Activated CD8-positive, alpha-beta memory T cell treated with anti-CD3 and anti-CD28 coated beads, Interleukin-2, amount 50 U/mL, for 4 hours (primary cell): ENCODE data around the gene SLC48A1.

Experiments
- DNase-seq: peaks from one replicate; pipeline ENCODE4 v3.0.0-alpha.2; 2020

SLC48A1 gene

DNA sequence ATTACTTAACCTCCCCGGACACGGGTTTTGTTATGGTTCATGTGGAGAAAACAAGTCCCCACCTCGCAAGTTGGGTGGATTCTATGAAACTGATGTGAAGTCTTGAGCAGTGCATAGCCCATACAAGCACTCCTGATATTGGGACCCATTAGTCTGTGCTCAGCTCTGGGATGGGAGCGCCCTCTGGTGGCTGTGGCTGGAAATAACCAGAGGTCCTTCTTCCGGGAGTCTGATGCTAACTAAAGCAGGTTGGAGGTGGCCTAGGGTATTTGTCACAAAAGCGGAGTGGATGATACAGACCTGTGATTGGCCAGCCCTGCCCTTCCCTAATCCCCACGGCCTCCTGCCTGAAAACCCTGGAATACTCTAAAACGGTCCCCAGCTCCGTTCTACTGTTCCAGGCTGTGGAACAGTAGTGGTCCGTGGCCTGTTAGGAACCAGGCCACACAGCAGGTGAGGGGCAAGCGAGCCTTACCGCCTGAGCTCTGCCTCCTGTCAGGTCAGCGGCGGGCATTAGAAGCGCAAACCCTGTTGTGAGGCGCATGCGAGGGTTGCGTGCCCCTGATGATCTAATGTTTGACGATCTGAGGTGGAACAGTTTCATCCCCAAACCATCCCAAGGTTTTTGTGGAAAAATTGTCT is 6.4 kb downstream of the SLC48A1 start:
- DNase-seq, result peak; percentile 95

DNA sequence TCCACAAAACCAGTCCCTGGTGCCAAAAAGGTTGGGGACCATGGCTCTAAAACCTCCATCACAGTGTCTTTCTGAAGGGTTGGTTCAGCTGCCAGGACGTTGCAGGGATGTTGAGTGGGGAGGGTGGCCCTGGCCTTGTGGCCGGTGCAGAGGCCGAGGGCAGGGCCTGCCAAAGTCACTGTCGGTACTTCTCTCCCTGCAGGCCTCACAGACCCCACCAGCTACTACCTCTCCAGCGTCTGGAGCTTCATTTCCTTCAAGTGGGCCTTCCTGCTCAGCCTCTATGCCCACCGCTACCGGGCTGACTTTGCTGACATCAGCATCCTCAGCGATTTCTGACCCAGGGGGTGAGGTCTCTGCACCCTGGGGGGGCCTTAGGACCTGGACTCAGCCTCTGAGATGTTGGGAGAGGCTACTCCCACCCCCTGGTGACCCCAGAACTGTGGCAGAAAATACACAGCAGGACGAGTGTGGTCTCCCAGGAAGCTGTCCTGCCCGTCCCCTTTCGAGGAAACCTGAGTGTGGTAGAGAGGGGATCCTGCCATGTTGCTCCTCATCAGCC is 7.0 kb downstream of the SLC48A1 start:
- no peak for DNase-seq

DNA sequence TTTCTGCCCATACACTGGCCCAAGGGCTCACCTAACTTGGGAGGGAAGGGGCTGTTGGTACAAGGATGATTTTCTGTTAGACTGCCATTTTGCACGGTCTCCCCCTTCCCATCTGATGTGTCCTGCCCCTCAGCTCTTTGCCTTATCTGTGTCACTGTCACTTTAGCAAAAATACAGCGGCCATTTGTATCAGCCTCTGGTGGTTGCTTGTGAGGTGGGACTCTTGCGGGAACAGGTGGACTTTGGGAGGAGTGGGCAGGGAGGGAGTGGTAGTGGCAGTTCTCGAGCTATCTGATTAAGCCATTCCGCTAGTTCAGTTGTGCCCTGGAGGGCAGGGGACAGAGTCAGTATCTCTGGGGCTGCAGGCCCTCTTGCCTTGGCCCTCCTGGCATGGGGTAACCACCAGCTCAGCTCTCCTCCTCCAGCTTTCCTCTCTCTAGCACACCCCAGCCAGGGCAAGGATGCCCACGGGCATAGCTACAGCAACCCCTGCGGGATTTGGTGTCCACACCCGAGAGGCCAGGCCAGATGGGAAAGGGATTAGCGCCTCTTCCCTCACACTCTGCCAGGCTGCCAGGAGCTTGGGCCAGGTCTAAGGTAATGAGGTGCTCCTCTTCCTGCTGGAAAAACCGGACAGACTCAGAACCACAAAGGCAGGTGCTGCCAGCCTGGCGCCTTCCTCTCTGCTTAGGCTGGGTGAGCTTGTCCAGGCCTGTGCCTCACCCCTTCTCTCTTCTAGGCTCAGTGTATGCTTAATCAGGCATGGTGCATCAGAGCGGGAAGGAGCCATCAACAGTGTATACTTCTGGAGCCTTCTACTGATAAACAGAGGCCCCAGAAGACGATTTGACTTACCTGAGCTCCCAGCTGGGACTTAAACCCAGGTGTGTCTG is 8.7 kb downstream of the SLC48A1 start:
- DNase-seq, result no peak

DNA sequence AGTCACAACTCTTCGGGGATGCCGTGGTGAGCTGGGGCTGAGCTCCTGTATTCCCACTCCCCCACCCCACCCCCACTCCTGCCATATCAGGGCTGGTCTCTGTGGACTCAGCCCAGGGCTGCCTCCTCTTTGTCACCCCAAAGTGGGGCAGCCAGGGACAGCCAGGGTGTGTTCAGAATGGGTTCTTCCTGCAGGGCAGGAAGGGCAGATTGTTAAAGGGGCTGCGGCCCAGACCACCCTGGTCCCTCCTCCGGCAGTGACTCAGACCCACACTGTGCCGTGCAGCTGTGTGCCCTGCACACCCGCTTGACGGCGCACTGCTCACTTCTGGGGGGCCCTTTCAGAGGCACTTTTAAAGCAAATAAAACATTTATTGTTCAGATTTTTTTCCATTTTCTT is 9.3 kb downstream of the SLC48A1 start:
- DNase-seq, result no peak

DNA sequence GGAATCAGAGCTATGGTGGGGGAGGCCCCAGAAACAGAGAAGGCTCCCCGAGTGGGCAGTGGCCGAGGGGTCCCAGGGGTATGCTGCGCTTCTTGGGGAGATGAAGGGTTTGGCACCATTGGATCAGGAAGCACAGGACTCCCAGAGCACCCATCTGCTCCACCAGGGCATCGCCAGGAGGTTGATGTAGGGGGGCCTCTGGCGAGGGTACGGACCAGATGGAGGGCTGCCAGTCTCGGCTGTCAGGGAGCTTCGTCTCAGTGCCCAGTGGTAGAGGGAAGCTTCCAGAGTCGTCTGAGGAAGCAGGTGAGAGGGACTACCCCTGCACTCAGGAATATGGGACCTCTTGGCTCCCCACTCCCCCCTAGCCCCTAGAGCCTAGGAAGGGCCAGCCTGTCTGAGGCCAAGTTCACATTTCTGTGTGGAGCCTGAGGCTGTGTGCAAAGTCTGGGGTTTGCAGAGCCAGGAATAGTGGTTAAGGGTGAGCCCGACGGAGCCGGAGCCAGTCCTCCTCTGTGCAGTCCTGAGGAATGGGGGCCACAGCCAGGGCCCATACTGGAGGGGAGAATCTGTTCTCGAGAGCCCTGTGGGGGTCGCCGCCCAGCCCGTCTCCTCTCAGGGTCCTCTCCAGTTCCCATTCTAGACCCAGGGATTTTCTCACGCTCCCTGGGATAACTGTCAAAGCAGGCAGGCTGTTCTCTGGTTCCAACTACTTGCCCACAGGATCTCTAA is 10.2 kb downstream of the SLC48A1 start:
- no peak for DNase-seq

DNA sequence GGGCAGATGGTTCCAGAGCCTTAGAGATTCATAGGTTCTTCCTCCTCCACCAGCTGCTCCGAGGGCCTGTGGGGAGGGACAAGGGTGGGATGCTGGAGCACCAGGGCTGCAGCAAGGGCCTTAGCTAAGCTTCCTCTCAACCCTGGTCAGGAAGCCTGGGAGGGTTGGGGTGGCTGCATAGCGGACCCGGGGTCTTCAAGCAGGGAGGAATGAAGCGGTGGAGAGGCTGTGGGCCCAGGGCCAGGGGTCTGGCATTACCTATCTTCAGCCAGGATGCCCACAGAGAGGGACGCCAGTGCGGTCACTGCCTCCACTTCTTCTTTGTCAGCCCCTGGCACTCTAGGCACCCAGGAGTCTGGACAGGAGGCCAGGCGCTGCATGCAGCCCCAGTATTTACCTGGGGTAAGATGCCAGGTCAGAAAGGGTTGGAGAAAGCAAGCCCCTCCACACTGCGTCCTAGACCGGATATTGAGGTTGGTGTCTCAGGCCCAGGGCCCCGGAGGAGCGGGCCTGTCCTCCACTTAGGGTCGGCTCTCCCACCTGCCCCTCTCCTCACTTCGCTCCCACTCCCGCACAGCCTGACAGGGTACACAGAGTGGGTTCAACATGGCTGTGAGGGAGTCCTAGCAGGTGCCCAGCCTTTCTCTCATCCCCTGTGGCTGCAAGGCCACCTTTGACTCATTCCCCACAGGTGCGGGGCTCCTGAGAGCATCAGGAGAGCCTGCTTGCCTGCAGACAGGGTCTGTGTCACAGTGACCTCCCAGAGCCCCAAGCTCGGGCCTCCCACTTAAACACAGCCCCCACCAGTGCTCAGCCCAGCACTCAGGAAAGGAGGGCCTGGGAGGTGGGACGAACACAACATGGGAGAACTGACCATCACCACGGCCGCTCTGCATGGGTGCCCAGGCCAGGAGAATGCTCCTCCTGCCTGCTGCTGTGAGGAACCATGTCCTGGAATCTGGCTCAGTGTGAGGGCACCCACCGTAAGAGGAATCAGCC is 11.1 kb downstream of the SLC48A1 start:
- no peak for DNase-seq

DNA sequence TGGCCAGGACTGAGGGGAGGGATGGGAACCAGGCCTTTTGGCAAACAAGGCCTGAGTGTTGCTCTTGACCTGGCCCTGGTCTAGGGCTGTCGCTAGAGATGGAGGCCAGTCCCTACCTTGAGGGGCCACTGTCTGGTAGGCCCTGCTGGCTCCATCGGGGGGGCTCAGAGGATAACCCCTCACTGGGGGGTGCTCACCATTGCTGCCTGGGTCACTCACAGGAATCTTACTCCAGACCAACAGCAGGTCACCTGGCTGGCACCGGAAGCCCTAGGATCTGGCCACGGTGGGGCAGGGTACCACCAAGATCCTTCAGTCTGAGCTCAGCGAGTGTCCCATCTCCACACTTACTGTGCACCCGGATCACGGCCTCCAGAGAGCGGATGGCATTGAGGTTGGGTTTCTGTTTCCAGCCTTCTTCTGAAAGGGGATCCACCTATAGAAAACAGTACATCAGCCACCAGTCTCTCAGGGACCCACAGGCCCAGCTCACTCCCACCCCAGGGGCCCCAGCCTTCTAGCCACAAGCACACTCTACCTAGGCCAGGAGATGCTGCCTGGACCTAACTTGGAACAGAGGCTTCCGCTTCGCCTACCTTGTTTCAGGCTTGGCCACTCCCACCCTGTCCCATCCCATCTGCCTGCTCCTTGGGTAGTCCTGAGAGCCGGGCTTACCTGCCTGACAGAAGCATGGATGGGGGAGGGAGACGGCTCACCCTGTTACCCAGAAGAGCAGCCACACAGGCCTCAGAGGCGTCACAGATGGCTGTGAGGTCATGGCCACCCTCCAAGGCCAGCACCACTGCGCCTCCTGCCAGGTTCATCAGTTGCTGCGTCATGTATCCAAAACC is 12.2 kb downstream of the SLC48A1 start:
- DNase-seq, result no peak

DNA sequence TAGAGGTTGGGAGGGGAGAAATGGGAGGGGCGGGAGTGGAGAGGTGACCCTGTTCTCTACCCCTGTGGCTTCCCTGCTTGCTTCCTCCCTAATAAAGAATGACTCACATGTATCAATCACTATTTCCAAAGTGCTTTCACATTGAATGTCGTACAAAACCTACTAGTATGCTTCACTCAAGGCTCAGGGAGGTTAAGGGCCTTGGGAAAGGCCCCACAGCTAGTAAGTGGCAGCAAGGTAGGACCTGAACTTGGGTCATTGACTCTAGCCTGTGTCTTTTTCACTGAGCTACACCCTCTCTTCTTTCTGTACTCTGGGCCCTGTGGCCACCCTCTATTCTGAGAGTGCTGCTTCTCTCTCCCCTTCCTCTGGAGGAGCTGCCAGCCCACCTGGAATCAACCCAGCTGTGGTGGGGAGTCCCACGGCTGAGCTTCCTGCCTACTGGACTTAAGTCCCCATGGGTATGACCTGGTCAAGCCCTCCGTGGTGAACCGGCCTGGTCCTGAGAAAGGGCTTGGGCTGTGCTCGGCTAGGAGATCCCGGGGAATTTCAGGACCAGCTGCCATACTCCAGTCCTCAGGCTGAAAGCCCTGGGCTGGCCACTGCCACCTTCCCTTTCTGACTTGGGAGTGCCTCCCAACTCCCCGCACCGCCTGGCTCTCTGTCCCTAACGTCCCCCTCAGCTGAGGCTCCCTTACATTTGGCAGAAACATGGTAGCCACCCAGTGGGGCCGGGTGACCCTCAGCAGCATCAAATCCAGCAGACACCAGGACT is 13.0 kb downstream of the SLC48A1 start:
- DNase-seq, result no peak

DNA sequence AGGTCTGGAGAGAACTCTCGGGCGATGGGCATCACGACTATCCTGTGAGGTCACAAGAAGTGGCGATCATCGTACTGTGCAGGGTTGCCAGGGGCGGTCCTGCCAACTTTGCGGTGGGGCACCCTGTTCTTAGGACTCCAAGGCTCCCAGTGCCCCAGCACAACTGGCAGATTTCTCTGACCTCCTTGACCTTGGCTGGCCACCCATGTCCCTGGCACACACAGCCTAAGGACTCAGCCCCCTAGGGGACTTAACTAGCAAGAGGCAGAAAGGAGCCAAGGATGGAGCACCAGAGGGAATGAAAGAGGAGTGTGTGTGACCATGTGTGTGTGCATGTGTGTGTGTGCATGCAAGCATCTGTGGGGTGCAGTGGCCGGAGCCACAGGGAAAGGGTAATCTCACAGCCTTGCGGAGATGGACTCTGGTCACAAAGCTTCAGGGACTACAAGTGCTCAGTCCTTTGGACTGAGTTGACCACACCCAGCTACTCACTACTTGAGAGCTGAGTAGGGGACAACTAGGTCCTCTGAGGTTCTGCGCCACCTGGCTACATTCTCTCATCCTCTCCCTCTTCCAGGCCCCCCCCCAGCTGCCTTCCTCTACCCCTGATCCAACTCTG is 13.7 kb downstream of the SLC48A1 start:
- no peak for DNase-seq

DNA sequence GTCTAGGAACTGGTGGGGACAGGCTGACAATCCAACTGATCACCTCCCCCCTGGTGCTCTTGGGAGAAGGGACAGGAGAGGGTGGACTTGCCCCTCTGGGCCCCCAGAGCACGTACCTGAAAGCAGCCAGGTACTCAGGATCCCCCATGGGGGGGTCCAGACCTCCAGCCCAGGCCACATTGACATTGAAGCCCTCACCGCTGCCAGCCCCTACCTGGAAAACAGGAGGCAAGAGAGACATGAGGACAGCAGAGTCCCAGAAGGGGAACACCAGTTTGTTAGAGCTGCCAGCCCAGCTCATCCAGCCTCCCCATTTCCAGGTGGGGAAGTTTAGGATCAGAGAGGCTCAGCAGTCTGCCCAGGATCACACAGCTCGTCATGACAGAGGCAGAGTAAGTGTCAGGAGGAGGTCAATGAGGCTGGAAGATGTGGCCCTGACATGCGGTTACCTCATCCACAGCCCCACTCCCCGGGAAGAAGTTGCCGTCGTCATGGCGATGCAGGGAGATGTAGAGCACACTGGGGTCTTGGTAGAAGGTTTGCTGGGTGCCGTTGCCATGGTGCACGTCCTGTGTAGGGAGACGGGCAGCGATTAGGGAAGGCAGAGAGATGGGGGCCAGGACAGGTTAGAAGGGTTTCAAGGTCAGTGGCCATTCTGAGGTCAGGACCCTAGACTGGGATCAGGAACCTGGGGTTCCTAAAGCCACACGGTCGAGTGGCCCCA is 14.7 kb downstream of the SLC48A1 start:
- no peak for DNase-seq

DNA sequence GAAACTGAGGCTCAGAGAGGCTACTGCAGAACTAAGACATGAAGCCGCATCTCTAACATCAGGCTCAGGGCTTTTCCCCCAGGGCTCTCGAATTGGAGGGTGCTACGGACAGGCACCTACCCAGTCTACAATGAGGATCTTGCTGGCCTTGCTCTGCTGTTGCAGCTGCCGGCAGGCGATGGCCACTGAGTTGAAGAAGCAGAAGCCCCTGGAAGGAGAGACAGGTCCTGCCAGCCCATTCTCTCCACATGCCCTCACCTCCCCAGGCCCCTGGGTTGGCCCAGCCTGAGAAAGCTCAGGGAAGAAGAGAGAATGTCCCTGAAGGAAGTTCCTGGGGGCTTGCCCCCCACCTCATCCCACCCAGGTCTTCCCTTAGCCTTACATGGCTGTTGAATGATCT is 16.1 kb downstream of the SLC48A1 start:
- DNase-seq, result no peak

DNA sequence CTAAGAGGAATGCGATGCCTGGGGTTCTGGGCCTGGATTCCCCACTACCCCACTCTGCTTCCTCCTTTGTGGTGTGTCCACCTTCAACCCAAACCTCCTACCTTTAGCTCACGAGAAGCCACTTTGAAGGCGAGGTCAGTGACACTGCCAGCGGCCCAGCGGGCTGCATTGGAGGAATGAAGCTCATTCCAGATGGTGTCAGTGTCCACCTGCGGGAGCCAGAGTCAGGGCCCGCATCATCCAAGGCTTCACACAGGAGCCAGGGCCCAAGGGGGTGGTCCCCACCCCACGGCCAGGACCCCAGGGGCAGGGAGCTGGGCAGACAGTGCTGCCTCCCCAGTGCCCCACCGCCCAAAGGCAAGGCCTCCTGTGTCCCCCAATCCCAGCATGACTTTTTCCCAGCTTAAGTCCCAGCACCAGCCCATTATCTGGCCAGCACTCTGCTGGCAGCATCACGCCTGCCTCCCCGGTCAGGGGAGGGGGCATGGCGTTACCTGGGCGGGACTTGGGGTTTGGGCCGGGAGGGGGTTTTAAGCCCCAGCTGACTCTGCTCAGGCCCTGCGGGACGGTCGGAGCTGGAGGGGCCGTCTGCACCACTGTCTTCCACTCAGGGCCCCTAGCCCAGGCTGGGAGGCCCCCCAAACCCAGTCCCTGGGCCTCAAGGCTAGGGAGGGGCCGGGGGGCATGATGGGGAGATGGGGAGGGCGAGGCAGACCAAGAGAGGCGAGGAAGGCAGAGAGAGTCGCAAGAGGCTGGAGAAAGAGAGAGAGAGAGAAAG is 16.9 kb downstream of the SLC48A1 start:
- DNase-seq, result no peak

DNA sequence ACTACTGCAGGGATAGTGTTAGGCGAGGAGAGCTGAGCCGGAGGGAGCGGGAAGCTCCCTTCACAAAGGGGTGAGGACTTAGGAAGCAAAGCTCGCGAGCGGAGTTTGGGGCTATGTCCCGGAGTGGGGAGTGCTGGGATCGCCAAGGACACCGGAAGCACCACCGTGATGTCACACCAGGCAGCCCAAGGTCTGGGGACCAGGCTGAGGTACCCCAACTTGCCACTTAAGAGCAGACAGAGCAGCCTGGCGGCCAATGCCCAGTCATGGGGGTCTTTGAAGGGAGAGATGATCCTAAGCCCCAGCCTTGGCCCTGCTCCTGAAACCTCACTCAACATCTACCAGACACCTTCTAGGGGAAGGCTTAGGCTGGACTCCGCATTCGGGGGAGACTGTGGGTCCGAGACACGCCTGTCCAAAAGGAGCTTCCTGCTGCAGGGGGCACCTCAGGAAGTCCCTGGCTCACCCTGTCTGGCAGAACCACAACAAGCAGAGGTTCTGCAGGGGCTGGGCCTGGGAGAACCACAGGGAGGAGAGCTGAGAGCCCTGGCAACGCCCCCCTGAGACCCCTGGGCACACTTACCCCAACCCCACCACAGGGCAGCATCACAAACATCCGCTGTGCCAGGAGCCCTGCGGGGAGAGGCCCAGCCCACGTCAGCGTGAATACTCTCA is 17.8 kb downstream of the SLC48A1 start:
- DNase-seq, result no peak

DNA sequence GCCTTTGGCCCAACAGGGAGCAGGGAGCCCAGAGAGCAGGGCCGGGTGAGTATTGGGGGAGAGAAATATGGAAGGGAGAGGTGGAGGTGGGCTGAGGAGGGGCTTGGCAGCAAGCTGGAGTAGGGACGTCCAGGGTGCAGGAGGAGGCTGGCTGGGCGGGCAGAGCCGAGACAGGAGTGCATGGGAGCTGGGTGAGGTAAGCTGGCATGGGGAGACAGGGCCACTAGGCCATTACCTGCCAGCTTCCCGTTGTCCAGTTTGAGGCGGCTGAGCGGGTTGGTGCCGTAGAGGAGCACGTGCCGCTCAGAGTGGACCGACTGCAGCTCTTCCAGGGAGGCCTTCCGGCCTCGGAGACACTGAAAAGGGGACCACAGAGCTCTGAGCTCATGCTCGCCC is 18.3 kb downstream of the SLC48A1 start:
- DNase-seq, result no peak

DNA sequence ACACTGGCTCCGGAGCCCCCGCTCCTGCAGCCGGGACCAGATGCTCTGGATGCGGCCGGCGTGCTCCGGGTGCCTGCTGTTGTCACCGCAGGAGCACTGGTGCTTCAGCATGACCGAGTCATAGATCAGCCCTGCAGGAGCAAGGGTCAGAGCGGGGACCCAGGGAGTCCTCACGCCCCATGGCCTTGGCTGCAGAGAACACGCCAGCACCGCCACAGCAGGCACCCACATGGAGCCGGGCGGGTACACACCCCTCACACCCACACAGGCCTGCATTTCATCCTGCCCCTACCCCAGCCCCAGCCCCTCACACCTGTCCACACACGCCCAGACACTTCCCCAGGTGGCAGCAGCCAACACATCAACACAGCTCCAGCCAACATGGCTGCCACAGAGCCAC is 18.8 kb downstream of the SLC48A1 start:
- DNase-seq, result no peak

DNA sequence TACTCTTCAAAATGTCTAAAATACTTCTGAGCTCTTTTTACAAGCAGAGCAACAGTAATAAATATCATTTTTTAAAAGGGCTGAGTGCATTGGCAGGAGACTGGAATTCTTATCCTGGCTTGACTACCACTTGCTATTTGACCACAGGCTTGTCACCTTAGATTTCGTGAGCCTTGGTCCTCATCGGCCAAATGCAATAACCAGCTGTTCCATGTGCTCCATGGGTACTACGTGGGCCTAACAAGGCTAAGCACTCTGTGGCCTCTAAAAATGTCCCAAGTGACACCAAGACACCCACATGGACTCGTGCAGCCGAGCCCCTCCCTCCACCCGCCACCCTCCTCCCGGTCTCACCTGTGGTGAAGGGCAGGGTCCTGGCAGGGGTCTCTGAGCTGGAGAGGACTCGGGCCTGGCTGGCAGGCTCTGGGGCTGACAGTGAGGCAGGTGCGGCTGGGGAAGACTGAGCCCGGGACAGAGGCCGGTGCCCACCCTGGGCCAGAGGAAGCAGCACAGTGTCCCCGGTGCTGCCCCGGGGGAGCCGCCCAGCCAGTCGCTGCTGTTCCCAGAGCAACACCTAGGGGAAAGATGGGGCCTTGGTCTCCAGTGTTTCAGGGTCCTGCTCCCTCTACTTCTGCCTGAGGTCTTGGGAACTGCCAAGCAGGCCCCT is 20.1 kb downstream of the SLC48A1 start:
- no peak for DNase-seq

DNA sequence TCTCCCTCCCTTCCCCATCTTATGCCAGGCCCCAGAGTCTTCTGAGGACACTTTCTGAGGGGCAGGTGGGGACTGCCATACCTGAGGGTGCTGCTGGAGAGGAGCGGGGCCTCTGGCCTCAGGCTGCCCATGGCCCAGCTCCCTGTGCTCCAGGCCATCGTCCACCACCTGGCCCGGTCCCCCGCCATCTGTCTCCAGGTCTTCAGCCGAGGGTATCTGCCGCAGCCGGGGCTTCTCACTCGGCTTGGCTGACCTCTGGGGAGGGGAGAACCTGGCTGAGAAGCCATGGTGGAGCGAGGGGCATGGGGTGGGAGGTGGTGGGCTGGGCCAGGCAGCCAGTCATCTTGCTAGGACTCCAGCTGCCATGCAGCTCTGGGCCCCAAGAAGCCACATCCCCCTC is 21.6 kb downstream of the SLC48A1 start:
- DNase-seq, result no peak
